GM13977 (cell line): ENCODE results near the gene OSBP2.

Source experiments
- DNase-seq: peaks from one replicate; pipeline ENCODE4 v3.0.0; 2012; ENCODE audit warnings: low spot score
- in situ Hi-C: fragments of 300-500 bp; cut with MboI; formaldehyde crosslinking; loops from one replicate; pipeline ENCODE4 v1.12.0; 2022; ENCODE audit warnings: low sequenced_read_pairs, low pct_unique_long_range_greater_than_20kb, mixed read lengths, inconsistent platforms; ENCODE audit not compliant: unreplicated experiment
- TF ChIP-seq, protein P1 (sequence below): IDR thresholded peaks from 2 replicates; pipeline ENCODE4 v1.5.1; 2012; ENCODE audit warnings: mild to moderate bottlenecking, control low read depth; ENCODE audit not compliant: insufficient read depth; ENCODE audit errors: extremely low read depth, missing control alignments

OSBP2 gene

DNA sequence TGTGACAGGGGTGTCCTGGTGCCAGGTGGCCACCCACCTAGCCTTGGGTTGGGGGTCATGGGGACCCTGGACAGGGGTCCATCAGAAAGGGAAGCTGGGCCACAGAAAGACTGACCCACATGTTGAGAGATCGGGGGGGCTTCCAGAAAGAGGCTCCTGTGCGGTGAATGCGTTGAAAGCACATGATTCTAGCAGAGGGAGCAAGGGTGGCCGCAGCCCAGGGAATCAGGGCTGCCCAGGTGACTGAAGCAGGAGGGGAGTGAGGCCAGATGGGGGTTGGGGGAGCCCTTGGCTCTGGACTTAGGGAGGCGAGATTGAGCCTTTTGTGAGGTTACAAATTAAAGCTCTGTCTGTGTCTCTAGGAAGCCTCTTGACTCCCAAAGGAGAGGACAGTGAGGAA is 193.2 kb downstream of the OSBP2 start:
- TF ChIP-seq, protein P1, sequence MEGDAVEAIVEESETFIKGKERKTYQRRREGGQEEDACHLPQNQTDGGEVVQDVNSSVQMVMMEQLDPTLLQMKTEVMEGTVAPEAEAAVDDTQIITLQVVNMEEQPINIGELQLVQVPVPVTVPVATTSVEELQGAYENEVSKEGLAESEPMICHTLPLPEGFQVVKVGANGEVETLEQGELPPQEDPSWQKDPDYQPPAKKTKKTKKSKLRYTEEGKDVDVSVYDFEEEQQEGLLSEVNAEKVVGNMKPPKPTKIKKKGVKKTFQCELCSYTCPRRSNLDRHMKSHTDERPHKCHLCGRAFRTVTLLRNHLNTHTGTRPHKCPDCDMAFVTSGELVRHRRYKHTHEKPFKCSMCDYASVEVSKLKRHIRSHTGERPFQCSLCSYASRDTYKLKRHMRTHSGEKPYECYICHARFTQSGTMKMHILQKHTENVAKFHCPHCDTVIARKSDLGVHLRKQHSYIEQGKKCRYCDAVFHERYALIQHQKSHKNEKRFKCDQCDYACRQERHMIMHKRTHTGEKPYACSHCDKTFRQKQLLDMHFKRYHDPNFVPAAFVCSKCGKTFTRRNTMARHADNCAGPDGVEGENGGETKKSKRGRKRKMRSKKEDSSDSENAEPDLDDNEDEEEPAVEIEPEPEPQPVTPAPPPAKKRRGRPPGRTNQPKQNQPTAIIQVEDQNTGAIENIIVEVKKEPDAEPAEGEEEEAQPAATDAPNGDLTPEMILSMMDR = no peak
- no peak for DNase-seq
- in situ Hi-C loops = loop anchor here (25.0 kb wide), 1 partner anchor 251 kb away; the partner anchor contains the start of gene SLC35E4

- TF ChIP-seq, protein P1 = no peak
- in situ Hi-C loops = loop anchor here (25.0 kb wide), 1 partner anchor 252 kb away; the partner anchor contains the start of gene SLC35E4
- DNase-seq = no peak
Measured at GRCh38 chr22:30889268-30889995, 194.8 kb downstream of the OSBP2 start.

GRCh38 chr22:30889996-30890480 is 195.4 kb downstream of the OSBP2 start:
- no peak for DNase-seq
- TF ChIP-seq, protein P1 = no peak
- in situ Hi-C loops = loop anchor here (10.0 to 25.0 kb wide), 2 partner anchors 125 to 253 kb away; partner anchors contain the start of gene SLC35E4

DNA sequence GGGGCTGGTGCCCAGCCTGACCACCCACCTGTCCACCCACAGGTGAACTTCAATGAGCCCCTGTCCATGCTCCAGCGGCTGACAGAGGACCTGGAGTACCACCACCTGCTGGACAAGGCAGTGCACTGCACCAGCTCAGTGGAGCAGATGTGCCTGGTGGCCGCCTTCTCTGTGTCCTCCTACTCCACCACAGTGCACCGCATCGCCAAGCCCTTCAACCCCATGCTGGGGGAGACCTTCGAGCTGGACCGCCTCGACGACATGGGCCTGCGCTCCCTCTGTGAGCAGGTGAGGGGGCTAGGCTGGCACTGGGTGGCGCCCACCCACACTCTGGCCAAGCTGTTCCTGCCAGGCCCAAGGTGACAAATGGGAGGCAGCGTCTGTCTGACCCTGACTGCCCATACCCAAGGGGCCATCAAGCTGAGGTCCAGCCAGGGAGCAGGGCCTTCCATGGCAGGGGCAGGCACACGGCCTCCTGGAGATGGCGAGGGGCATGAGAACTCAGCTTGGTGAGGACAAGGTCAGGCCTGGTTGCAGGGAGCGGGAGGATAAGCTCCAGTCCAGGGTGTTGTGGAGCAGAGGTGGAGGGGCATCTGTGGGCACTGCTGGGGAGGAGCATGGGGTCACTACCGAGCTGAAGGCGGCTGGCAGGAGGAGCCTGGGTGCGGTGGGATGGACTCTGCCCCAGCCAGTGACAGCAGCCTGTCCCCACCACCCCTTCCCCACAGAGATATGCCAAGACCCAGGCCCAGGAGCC is 196.2 kb downstream of the OSBP2 start:
- DNase-seq = peak; percentile 78
- TF ChIP-seq, protein P1 = peak; percentile 74
- in situ Hi-C loops = loop anchor here (10.0 to 25.0 kb wide), 2 partner anchors 126 to 254 kb away; partner anchors contain the start of gene SLC35E4

- TF ChIP-seq, protein P1 = no peak
- in situ Hi-C loops = loop anchor here (10.0 to 25.0 kb wide), 2 partner anchors 127 to 254 kb away; partner anchors contain the start of gene SLC35E4
- no peak for DNase-seq
Measured at GRCh38 chr22:30891443-30891755, 196.7 kb downstream of the OSBP2 start.

DNA sequence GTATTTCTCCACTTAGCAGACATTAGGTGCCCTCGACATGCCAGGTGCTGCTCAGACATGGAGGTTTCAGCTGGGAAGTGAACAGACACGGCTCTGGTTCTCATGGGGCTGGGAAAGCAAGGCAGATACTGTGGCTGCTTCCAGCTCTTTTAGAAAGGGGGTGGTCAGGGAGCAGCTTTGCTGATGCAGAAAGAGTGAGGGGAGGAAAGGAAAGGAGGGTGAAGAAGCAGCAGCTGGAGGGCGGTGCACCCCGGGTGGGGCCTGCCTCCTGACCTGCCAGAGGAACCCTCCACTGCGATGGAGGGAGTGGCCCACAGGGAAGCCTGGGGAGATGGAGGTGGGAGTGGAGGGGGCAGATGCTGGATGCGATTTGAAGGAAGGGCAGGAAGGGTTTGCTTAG is 197.1 kb downstream of the OSBP2 start:
- no peak for DNase-seq
- TF ChIP-seq, protein P1 = no peak
- in situ Hi-C loops = loop anchor here (10.0 to 25.0 kb wide), 2 partner anchors 127 to 254 kb away; partner anchors contain the start of gene SLC35E4
